Adrenal gland (tissue), 12 donors: ENCODE measurements around the gene DVL3. TPM values are rescaled to one million over a fixed set of nuclear protein-coding genes. Genes with fewer than 3 reads are reported as not detected.

ENCODE experiments used
- DNase-seq, 7 donors: peaks; one replicate each; pipeline ENCODE4 v3.0.0-alpha.2; 2019 to 2020
- H3K27ac ChIP-seq, 5 donors: fragments of 200-600 bp; sonication (generic) in 4 of 5; 1 replicate in 3 of 5; 2 replicates in 2 of 5; pipeline versions ENCODE4 v1.5.1 to v1.8.0; 2016 to 2020; ENCODE audit warnings: mild to moderate bottlenecking in 1 of 5
- H3K27me3 ChIP-seq: fragments of 200-600 bp; 2 replicates; pipeline ENCODE4 v1.8.0; 2021
- H3K36me3 ChIP-seq, 2 donors: fragments of 200-600 bp; replicated peaks in 1 of 2; 1 replicate in 1 of 2; 2 replicates in 1 of 2; pipeline versions ENCODE4 v1.5.1 to v1.8.0; 2018 to 2022
- H3K4me1 ChIP-seq, 2 donors: fragments of 200-600 bp; replicated peaks in 1 of 2; 1 replicate in 1 of 2; 2 replicates in 1 of 2; pipeline versions ENCODE4 v1.5.1 to v1.8.0; 2018 to 2021
- H3K4me3 ChIP-seq, 4 donors: fragments of 200-600 bp; sonication (generic) in 3 of 4; one replicate each; pipeline ENCODE4 v1.5.1; 2016 to 2018
- H3K9me3 ChIP-seq, 3 donors: fragments of 200-600 bp; sonication (generic) in 1 of 3; replicated peaks in 1 of 3; 1 replicate in 2 of 3; 2 replicates in 1 of 3; pipeline versions ENCODE4 v1.5.1 to v1.8.0; 2016 to 2021
- CTCF ChIP-seq, 6 experiments: fragments of 450-650 bp in 4 of 6; fragments of 200-600 bp in 2 of 6; sonication (generic) in 1 of 6; IDR thresholded peaks; 1 replicate in 5 of 6; 2 replicates in 1 of 6; pipeline versions ENCODE4 v1.5.1 to v1.8.0; 2016 to 2021; ENCODE audit warnings: antibody characterized with exemption in 6 of 6, mild to moderate bottlenecking in 2 of 6, moderate library complexity in 1 of 6
- POLR2A ChIP-seq, 2 donors: fragments of 450-650 bp; IDR thresholded peaks; one replicate each; pipeline ENCODE4 v1.6.1; 2017; ENCODE audit warnings: antibody characterized with exemption in 2 of 2, mild to moderate bottlenecking in 2 of 2, moderate library complexity in 1 of 2
- WGBS, 4 donors: extraction: QIAGEN DNeasy Blood & Tissue Kit in 2 of 4; methylation state at CpG; one replicate each; pipeline versions ENCODE4 v1.1.5 to v1.1.7; 2013 to 2017; 5-methylcytosine and 5-hydroxymethylcytosine counted together
- intact Hi-C, 2 donors: fragments of 100-400 bp; cut with DNase I; formaldehyde crosslinking; loops; one replicate each; pipeline versions ENCODE4 v1.14.1 to v1.15.0; 2022 to 2023
- polyA plus RNA-seq, 3 donors: library from polyadenylated mRNA; stranded (reverse); fragments of 200-250 nt in 2 of 3; fragments of 350-450 nt in 1 of 3; fragmentation: Illumina TruSeq in 1 of 3; extraction: RNeasy Lipid Tissue Mini Kit (QIAGEN cat#74804) in 1 of 3; gene quantifications; one replicate each; pipeline ENCODE4 v1.2.3, GENCODE V29; 2013 to 2014
- total RNA-seq, 9 donors: library from RNA; depleted of rRNA in 4 of 9; stranded (reverse); fragments of >200 nt in 4 of 9; fragments of 120-200 nt in 1 of 9; fragmentation: NEBNext Ultra II Directional in 1 of 9; extraction: Animal tissue kit (Norgen Biotek cat#: 25700) in 1 of 9; gene quantifications; one replicate each; pipeline versions ENCODE4 v1.1.0 to v1.2.4, GENCODE V29; 2013 to 2023
- donor health status: healthy with polysubstance abuse.
- donor health status: Bipolar disorder and iron deficiency.
- donor health status: DM: yes; HTN: yes; CAD: no.
- donor health status: DM: no; HTN: no; CAD: no.
- donor health status: DM: no; HTN: no; CAD: no.
- donor health status: DM: yes; HTN: yes; CAD: no.

The DVL3 gene
- total and polyA plus RNA-seq, 12 donors: 34.1 to 94.1 (median 65.6) TPM

- H3K9me3 ChIP-seq: no peaks in the 10 kb centered on the region
- DNase-seq: peak; percentile 63 to 86 (median 84)
- H3K4me1 ChIP-seq: peaks cover 11 to 40% of the 10 kb centered on the region in 2 donors
- H3K27me3 ChIP-seq: no peaks in the 10 kb centered on the region
- H3K36me3 ChIP-seq: peaks cover 0 to 44% of the 10 kb centered on the region in 2 donors
- H3K27ac ChIP-seq: peak overlapping the region in 4 of 5 donors; percentile 69 to 88 (median 72)
- 51 to 57% (median 56%) methylated on average over 5 to 6 of the region's 6 CpGs; no CpG with 5 or more reads in 1 of the 4 donors for WGBS, 4 donors
- H3K4me3 ChIP-seq: no peak overlapping the region
- no peak for TF ChIP-seq CTCF (IDR thresholded peaks at IDR 0.05)
- peak in 1 of 2 donors; percentile 21 for TF ChIP-seq POLR2A (IDR thresholded peaks at IDR 0.05)
- intact Hi-C loops: no loop called here
These were observed 41.4 kb downstream of the DVL3 start for GRCh38 chr3:184196536-184196935.

DNA sequence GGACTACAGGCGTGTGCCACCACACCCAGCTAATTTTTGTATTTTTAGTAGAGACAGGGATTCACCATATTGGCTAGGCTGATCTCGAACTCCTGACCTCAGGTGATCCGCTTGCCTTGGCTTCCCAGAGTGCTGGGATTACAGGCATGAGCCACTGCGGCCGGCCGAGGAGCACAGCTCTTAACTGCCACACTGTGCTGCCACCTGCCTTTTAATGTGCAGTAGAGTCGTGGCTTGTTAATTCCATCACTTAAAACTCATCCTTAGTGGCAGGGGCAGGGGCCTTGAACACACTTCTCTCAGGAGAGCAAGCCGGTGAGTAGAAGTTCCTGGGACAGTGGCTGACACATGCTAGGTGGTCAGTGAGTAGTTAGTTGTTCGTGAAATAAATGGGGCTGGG is 43.3 kb downstream of the DVL3 start:
- WGBS, 4 donors: 80 to 98% (median 86%) methylated on average over 9 of the region's 9 CpGs
- H3K9me3 ChIP-seq: no peaks in the 10 kb centered on the region
- peak overlapping the region in 1 of 5 donors; percentile 6 for H3K27ac ChIP-seq
- no peak overlapping the region for H3K4me3 ChIP-seq
- DNase-seq: no peak
- H3K4me1 ChIP-seq: peaks cover 11 to 40% of the 10 kb centered on the region in 2 donors
- H3K27me3 ChIP-seq: no peaks in the 10 kb centered on the region
- peaks cover 0 to 24% of the 10 kb centered on the region in 2 donors for H3K36me3 ChIP-seq
- intact Hi-C loops: no loop called here
- TF ChIP-seq CTCF (IDR thresholded peaks at IDR 0.05) (no peak), POLR2A (IDR thresholded peaks at IDR 0.05) (no peak)

DNA sequence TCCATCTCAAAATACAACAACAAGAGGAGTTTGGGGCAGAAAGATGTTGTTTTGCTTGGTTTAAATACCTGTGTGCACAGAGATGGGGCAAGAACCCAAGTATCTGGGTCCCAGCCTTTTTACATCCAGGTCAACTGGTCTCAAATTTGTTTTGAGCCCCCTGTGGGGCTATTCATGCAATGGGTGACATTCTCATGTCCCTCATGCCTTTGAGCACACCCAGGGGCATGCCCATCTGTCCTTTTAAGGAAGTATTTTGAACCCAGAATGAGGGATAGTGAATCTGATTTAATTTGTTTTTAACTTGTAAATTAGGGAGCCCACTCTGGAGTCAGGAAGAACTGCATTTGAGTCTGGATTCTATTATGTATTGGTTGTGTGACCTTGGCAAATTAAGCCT is 45.6 kb downstream of the DVL3 start:
- intact Hi-C loops: no loop called here
- H3K36me3 ChIP-seq: peaks cover 0 to 1% of the 10 kb centered on the region in 2 donors
- H3K4me1 ChIP-seq: peaks cover 11 to 17% of the 10 kb centered on the region in 2 donors
- no peaks in the 10 kb centered on the region for H3K27me3 ChIP-seq
- DNase-seq: no peak
- H3K27ac ChIP-seq: no peak overlapping the region
- no peak for TF ChIP-seq CTCF (IDR thresholded peaks at IDR 0.05)
- no peak for TF ChIP-seq POLR2A (IDR thresholded peaks at IDR 0.05)
- no peaks in the 10 kb centered on the region for H3K9me3 ChIP-seq
- H3K4me3 ChIP-seq: no peak overlapping the region

GRCh38 chr3:184203526-184203925 is 48.3 kb downstream of the DVL3 start:
- no peaks in the 10 kb centered on the region for H3K4me1 ChIP-seq
- no peak overlapping the region for H3K27ac ChIP-seq
- H3K9me3 ChIP-seq: no peaks in the 10 kb centered on the region
- H3K27me3 ChIP-seq: no peaks in the 10 kb centered on the region
- 76 to 90% (median 84%) methylated on average over 8 of the region's 8 CpGs for WGBS, 4 donors
- H3K36me3 ChIP-seq: no peaks in the 10 kb centered on the region
- intact Hi-C loops: no loop called here
- H3K4me3 ChIP-seq: no peak overlapping the region
- no peak for DNase-seq
- TF ChIP-seq CTCF (IDR thresholded peaks at IDR 0.05) (no peak), POLR2A (IDR thresholded peaks at IDR 0.05) (no peak)
